Measurements from ENCODE around the gene PDE4A.

GRCh38 chr19:10453852-10454251, 33.5 kb downstream of the PDE4A start:
- no peak for TF ChIP-seq USF2 (IDR thresholded peaks at IDR 0.05; ENCODE audit: low read depth, low read length)
- TF ChIP-seq USF2 (CRISPR knock-in tag; IDR thresholded peaks at IDR 0.05; ENCODE audit: borderline replicate concordance), result no peak
- TF ChIP-seq KMT2B (CRISPR knock-in tag; IDR thresholded peaks at IDR 0.05), result no peak
- no peak for TF ChIP-seq BCL6 (CRISPR knock-in tag; IDR thresholded peaks at IDR 0.05)
- TF ChIP-seq CTCF (CRISPR knock-in tag; IDR thresholded peaks at IDR 0.05), result no peak
- TF ChIP-seq ZNF510 (CRISPR knock-in tag; IDR thresholded peaks at IDR 0.05; ENCODE audit: low read depth), result no peak
- no peak for TF ChIP-seq ZNF335 (CRISPR knock-in tag; IDR thresholded peaks at IDR 0.05)
- TF ChIP-seq MEIS1 (CRISPR knock-in tag; IDR thresholded peaks at IDR 0.05; ENCODE audit: borderline replicate concordance), result no peak
- no peak for TF ChIP-seq FOXO1 (CRISPR knock-in tag; IDR thresholded peaks at IDR 0.05)
- TF ChIP-seq RAD21 (CRISPR knock-in tag; IDR thresholded peaks at IDR 0.05), result no peak
- no peak for TF ChIP-seq RAD51 (IDR thresholded peaks at IDR 0.05; ENCODE audit: borderline replicate concordance)
- TF ChIP-seq TFAP4 (IDR thresholded peaks at IDR 0.05; ENCODE audit: borderline replicate concordance, low read depth), result no peak
- TF ChIP-seq CREBL2 (CRISPR knock-in tag; IDR thresholded peaks at IDR 0.05; ENCODE audit: borderline replicate concordance), result no peak
- TF ChIP-seq ATF7 (IDR thresholded peaks at IDR 0.05), result no peak
- TF ChIP-seq ATF7 (CRISPR knock-in tag; IDR thresholded peaks at IDR 0.05), result no peak
- no peak for TF ChIP-seq PATZ1 (CRISPR knock-in tag; IDR thresholded peaks at IDR 0.05)
